HCT116 (cell line): ENCODE results near the gene SPTLC1. TPM values are rescaled to one million over a fixed set of nuclear protein-coding genes. Genes with fewer than 3 reads are reported as not detected.

ENCODE experiments used
- ATAC-seq: fragments of 200-7000 bp; cut with Tn5 transposase; 2 replicates; pipeline ENCODE4 v1.9.1; 2020; ENCODE audit warnings: mild to moderate bottlenecking, moderate library complexity
- BruUV-seq: library from RNA; stranded (reverse); fragments of 400-500 nt; replicated peaks from 2 replicates; lab custom pipeline; 2021; lab: Mats Ljungman, UMichigan
- CTCF ChIA-PET: fragments of 300-600 bp; sonication (Branson Sonifier 250); formaldehyde crosslinking; loops from one replicate; lab custom pipeline; 2021; ENCODE audit warnings: antibody characterized with exemption; lab: Charles Lee
- POLR2A ChIA-PET: fragments of 300-600, 350-600 bp; sonication (Branson Sonifier 250); formaldehyde crosslinking; loops from one replicate; lab custom pipeline; 2021; ENCODE audit warnings: antibody characterized with exemption; lab: Charles Lee
- RAD21 ChIA-PET, 2 experiments: fragments of 300-600 bp; sonication (Branson Sonifier 250); formaldehyde crosslinking; loops; one replicate each; lab custom pipeline; 2023; ENCODE audit warnings: low total read pairs in 2 of 2; ENCODE audit not compliant: uncharacterized antibody in 2 of 2, unreplicated experiment in 2 of 2, low non-redundant PET in 1 of 2; lab: Charles Lee
- DNase-seq: peaks from one replicate; pipeline ENCODE4 v3.0.0-alpha.2; 2010; ENCODE audit warnings: low read depth, low spot score
- H2AFZ ChIP-seq: fragments of 200-600 bp; shearing (Covaris generic), sonication (generic); 2 replicates; pipeline ENCODE4 v1.6.1; 2017; ENCODE audit warnings: low read depth, mixed run types, mixed read lengths, antibody characterized with exemption, low read length; ENCODE audit not compliant: poor library complexity, severe bottlenecking
- H3K27ac ChIP-seq: 2 replicates; pipeline ENCODE4 v1.5.1; 2012; ENCODE audit warnings: low read depth, low read length
- H3K27me3 ChIP-seq: fragments of 200-600 bp; sonication (generic); 2 replicates; pipeline ENCODE4 v1.6.1; 2016; ENCODE audit warnings: mixed run types, low read length, mixed read lengths; ENCODE audit not compliant: insufficient read depth
- H3K36me3 ChIP-seq, 2 experiments: fragments of 200-500 bp in 1 of 2; fragments of 200-600 bp in 1 of 2; sonication (Bioruptor generic) in 1 of 2; sonication (generic) in 1 of 2; 2 replicates each; pipeline versions ENCODE4 v1.5.1 to v1.6.1; 2014 to 2016; ENCODE audit warnings: low read length in 2 of 2, inconsistent platforms in 1 of 2, mixed read lengths in 1 of 2, mixed run types in 1 of 2; ENCODE audit not compliant: insufficient read depth in 2 of 2, control insufficient read depth in 1 of 2
- H3K4me1 ChIP-seq, 2 experiments: fragments of 200-600 bp in 1 of 2; sonication (generic) in 1 of 2; 2 replicates each; pipeline versions ENCODE4 v1.5.1 to v1.6.1; 2012 to 2017; ENCODE audit warnings: low read length in 2 of 2, inconsistent platforms in 1 of 2, mild to moderate bottlenecking in 1 of 2, mixed read lengths in 1 of 2, mixed run types in 1 of 2, moderate library complexity in 1 of 2; ENCODE audit not compliant: insufficient read depth in 2 of 2, control insufficient read depth in 1 of 2
- H3K4me2 ChIP-seq: fragments of 200-600 bp; sonication (generic); 2 replicates; pipeline ENCODE4 v1.6.1; 2017; ENCODE audit warnings: mixed run types, low read length, mixed read lengths
- H3K4me3 ChIP-seq, 2 experiments: fragments of 200-600 bp in 1 of 2; sonication (generic) in 1 of 2; replicated peaks in 1 of 2; 2 replicates each; pipeline ENCODE4 v1.5.1; 2011 to 2016; ENCODE audit warnings: low read length in 2 of 2, control low read depth in 1 of 2, low read depth in 1 of 2, mild to moderate bottlenecking in 1 of 2, mixed read lengths in 1 of 2, mixed run types in 1 of 2
- H3K79me2 ChIP-seq: fragments of 200-600 bp; sonication (generic); 2 replicates; pipeline ENCODE4 v1.6.1; 2017; ENCODE audit warnings: mild to moderate bottlenecking, mixed run types, low read length, moderate library complexity, mixed read lengths; ENCODE audit not compliant: insufficient read depth
- H3K9ac ChIP-seq: fragments of 200-600 bp; sonication (generic); 2 replicates; pipeline ENCODE4 v1.6.1; 2016; ENCODE audit warnings: low read length, mixed read lengths
- H3K9me2 ChIP-seq: fragments of 200-600 bp; sonication (generic), shearing (Covaris generic); 2 replicates; pipeline ENCODE4 v1.6.1; 2017; ENCODE audit warnings: mixed run types, mild to moderate bottlenecking, moderate library complexity; ENCODE audit not compliant: insufficient read depth
- H3K9me3 ChIP-seq, 2 experiments: fragments of 200-500 bp in 1 of 2; fragments of 200-600 bp in 1 of 2; sonication (Bioruptor generic) in 1 of 2; sonication (generic) in 1 of 2; 2 replicates each; pipeline ENCODE4 v1.6.1; 2014 to 2017; ENCODE audit warnings: low read length in 2 of 2, mixed read lengths in 2 of 2, inconsistent platforms in 1 of 2, low read depth in 1 of 2, mild to moderate bottlenecking in 1 of 2, mixed run types in 1 of 2, moderate library complexity in 1 of 2; ENCODE audit not compliant: control insufficient read depth in 1 of 2, insufficient read depth in 1 of 2
- H4K20me1 ChIP-seq: fragments of 200-600 bp; sonication (generic), shearing (Covaris generic); 2 replicates; pipeline ENCODE4 v1.6.1; 2017; ENCODE audit warnings: mixed run types, mild to moderate bottlenecking, moderate library complexity; ENCODE audit not compliant: insufficient read depth
- CEBPB ChIP-seq: IDR thresholded peaks from 2 replicates; pipeline ENCODE4 v1.6.1; 2012; ENCODE audit warnings: low read depth
- EZH2phosphoT487 ChIP-seq: fragments of 200-600 bp; IDR thresholded peaks from 2 replicates; pipeline ENCODE4 v1.6.1; 2018; ENCODE audit warnings: antibody characterized with exemption, borderline replicate concordance
- FOSL1 ChIP-seq: IDR thresholded peaks from 2 replicates; pipeline ENCODE4 v1.6.1; 2012; ENCODE audit warnings: low read depth
- RAD21 ChIP-seq: IDR thresholded peaks from 2 replicates; pipeline ENCODE4 v1.6.1; 2012; ENCODE audit warnings: low read depth, mild to moderate bottlenecking
- REST ChIP-seq: IDR thresholded peaks from 2 replicates; pipeline ENCODE4 v1.6.1; 2012; ENCODE audit warnings: low read depth
- SP1 ChIP-seq: IDR thresholded peaks from 2 replicates; pipeline ENCODE4 v1.6.1; 2012; ENCODE audit warnings: low read depth
- YY1 ChIP-seq: IDR thresholded peaks from 2 replicates; pipeline ENCODE4 v1.6.1; 2011; ENCODE audit warnings: low read length, low read depth, moderate library complexity, mild to moderate bottlenecking; ENCODE audit not compliant: insufficient replicate concordance; ENCODE audit errors: extremely low read depth
- ZNF274 ChIP-seq: fragments of 200-500 bp; sonication (Bioruptor generic); IDR thresholded peaks from 2 replicates; pipeline ENCODE4 v1.6.1; 2014; ENCODE audit warnings: mild to moderate bottlenecking, low read depth, low read length, inconsistent platforms
- intact Hi-C: fragments of 100-400 bp; cut with micrococcal nuclease; formaldehyde crosslinking; loops from 2 replicates; pipeline ENCODE4 v1.10.0; 2022
- total RNA-seq: library from RNA; stranded (reverse); gene quantifications from one replicate; pipeline ENCODE4 v1.2.1, GENCODE V29; 2021; ENCODE audit not compliant: unreplicated experiment
- TF ChIP-seq, protein P1 (sequence below): IDR thresholded peaks from 2 replicates; pipeline ENCODE4 v1.6.1; 2012
- TF ChIP-seq, protein P2 (sequence below), 3 experiments: fragments of 200-600 bp in 1 of 3; sonication (generic) in 1 of 3; IDR thresholded peaks in 2 of 3; conservative IDR thresholded peaks in 1 of 3; 2 replicates each; pipeline ENCODE4 v1.5.1; 2012 to 2017; ENCODE audit warnings: low read depth in 2 of 3, low read length in 2 of 3, antibody characterized with exemption in 1 of 3, borderline replicate concordance in 1 of 3, control low read depth in 1 of 3, mild to moderate bottlenecking in 1 of 3, mixed read lengths in 1 of 3, mixed run types in 1 of 3, moderate library complexity in 1 of 3; ENCODE audit not compliant: insufficient read depth in 1 of 3

SPTLC1 gene
- total RNA-seq, 1 experiment from 2014 or later, result 81.7 TPM

DNA sequence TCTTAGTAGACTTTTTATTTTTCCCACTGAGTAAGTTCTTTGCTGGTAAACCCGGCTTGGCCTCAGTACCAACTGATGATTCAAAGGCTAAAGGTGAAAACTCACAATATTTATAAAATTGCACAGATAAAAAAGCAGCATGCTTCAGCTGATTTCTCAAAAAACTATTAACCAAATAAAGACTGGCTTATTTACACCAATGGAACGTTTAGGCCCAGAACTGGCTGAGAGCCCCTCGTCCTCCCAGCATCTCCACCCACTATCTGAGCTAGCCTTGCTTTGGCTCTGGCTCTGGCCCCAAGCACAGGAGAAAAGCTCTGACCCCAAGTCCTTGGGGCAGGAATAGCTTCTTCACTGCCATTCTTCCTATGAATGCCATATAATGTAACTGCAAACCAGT, 68.5 kb downstream of the SPTLC1 start (continued):
- TF ChIP-seq SP1, result no peak

DNA sequence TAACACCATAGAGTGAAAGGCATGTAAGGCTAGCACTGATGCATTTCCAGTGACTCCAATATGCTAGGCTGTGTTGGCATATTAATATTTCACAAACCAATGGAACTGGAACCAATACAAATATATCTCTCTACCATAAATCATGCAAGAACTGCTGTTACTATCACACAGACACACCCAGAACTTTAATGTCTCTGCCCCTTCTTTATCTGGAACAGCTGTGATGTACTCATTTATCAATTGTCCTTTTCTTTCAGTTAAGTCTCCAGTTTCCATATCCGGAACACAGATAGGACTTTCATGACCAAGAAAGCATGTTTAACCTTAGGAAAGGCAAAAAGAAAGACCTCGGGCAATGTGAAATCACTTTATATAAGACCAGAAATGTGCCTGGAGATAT, 70.3 kb downstream of the SPTLC1 start:
- Histone ChIP-seq H3K27me3 (no peaks in the 10 kb centered on the region), H3K4me3 (no peak overlapping the region), H3K36me3 (peaks cover 28 to 53% of the 10 kb centered on the region in 2 experiments), H3K9me3 (peaks cover 5 to 7% of the 10 kb centered on the region in 2 experiments; a peak in 2 of 4 replicates), H3K9me2 (no peaks in the 10 kb centered on the region), H3K4me1 (no peaks in the 10 kb centered on the region), H2AFZ (no peak overlapping the region), H3K4me2 (no peak overlapping the region), H3K79me2 (0 out of 2 replicates have a peak, but pooled peaks cover 5% of the 10 kb centered on the region), H4K20me1 (no peaks in the 10 kb centered on the region), H3K9ac (no peak overlapping the region), H3K27ac (no peak overlapping the region)
- ChIA-PET RAD21 (no interaction called here), POLR2A (no interaction called here), CTCF (no interaction called here)
- TF ChIP-seq EZH2phosphoT487 (no peak), FOSL1 (no peak), RAD21 (no peak), ZNF274 (no peak), REST (no peak), SP1 (no peak), CEBPB (no peak), YY1 (no peak)
- TF ChIP-seq, protein P1, sequence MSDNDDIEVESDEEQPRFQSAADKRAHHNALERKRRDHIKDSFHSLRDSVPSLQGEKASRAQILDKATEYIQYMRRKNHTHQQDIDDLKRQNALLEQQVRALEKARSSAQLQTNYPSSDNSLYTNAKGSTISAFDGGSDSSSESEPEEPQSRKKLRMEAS, result no peak
- TF ChIP-seq, protein P2, sequence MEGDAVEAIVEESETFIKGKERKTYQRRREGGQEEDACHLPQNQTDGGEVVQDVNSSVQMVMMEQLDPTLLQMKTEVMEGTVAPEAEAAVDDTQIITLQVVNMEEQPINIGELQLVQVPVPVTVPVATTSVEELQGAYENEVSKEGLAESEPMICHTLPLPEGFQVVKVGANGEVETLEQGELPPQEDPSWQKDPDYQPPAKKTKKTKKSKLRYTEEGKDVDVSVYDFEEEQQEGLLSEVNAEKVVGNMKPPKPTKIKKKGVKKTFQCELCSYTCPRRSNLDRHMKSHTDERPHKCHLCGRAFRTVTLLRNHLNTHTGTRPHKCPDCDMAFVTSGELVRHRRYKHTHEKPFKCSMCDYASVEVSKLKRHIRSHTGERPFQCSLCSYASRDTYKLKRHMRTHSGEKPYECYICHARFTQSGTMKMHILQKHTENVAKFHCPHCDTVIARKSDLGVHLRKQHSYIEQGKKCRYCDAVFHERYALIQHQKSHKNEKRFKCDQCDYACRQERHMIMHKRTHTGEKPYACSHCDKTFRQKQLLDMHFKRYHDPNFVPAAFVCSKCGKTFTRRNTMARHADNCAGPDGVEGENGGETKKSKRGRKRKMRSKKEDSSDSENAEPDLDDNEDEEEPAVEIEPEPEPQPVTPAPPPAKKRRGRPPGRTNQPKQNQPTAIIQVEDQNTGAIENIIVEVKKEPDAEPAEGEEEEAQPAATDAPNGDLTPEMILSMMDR (IDR thresholded peaks at IDR 0.05 in 2 of 3, conservative IDR thresholded peaks at IDR 0.05 in 1 of 3; ENCODE audit: borderline replicate concordance in 1 of 3, insufficient read depth in 1 of 3, low read depth in 2 of 3, low read length in 2 of 3), result no peak
- BruUV-seq, result no TSS peak
- no peak for DNase-seq
- intact Hi-C loops, result no loop called here
- ATAC-seq, result no peak
